Naive B cell (primary cell): ENCODE measurements around the gene APBB2. TPM values are rescaled to one million over a fixed set of nuclear protein-coding genes. Genes with fewer than 3 reads are reported as not detected.
A peak's percentile ranks its signal among the peaks of the same experiment; 100 is the strongest.

Experiments
- ATAC-seq, 2 donors: fragments of 150-1000 bp; cut with Tn5 transposase; 2 replicates each; pipeline ENCODE4 v1.10.0; 2021; ENCODE audit warnings: low read depth in 2 of 2, mild to moderate bottlenecking in 2 of 2, moderate library complexity in 2 of 2
- DNase-seq: peaks from one replicate; pipeline ENCODE4 v3.0.0; 2022
- H3K27ac Mint-ChIP-seq, 6 donors: one replicate each; pipeline ENCODE4 v1.8.0; 2020 to 2022; ENCODE audit warnings: mild to moderate bottlenecking in 6 of 6, mixed read lengths in 6 of 6, moderate library complexity in 5 of 6, inconsistent platforms in 2 of 6
- H3K27me3 Mint-ChIP-seq, 3 donors: one replicate each; pipeline ENCODE4 v1.8.0; 2021 to 2022; ENCODE audit warnings: mixed read lengths in 3 of 3, mild to moderate bottlenecking in 1 of 3
- H3K36me3 Mint-ChIP-seq, 2 donors: one replicate each; pipeline ENCODE4 v1.8.0; 2020 to 2022; ENCODE audit warnings: mixed read lengths in 2 of 2, inconsistent platforms in 1 of 2, mild to moderate bottlenecking in 1 of 2
- H3K4me1 Mint-ChIP-seq, 3 donors: one replicate each; pipeline ENCODE4 v1.8.0; 2020 to 2022; ENCODE audit warnings: mixed read lengths in 3 of 3, inconsistent platforms in 1 of 3, mild to moderate bottlenecking in 1 of 3, moderate library complexity in 1 of 3
- H3K4me3 Mint-ChIP-seq, 8 donors: one replicate each; pipeline ENCODE4 v1.8.0; 2020 to 2022; ENCODE audit warnings: mild to moderate bottlenecking in 8 of 8, mixed read lengths in 8 of 8, moderate library complexity in 8 of 8, inconsistent platforms in 2 of 8
- H3K9me3 Mint-ChIP-seq, 7 donors: one replicate each; pipeline ENCODE4 v1.8.0; 2020 to 2022; ENCODE audit warnings: mixed read lengths in 7 of 7, mild to moderate bottlenecking in 5 of 7, inconsistent platforms in 2 of 7, moderate library complexity in 1 of 7
- polyA plus RNA-seq, 6 donors: library from polyadenylated mRNA; unstranded; fragments of 300-500 nt; fragmentation: Illumina TruSeq; gene quantifications; one replicate each; pipeline ENCODE4 v1.2.3, GENCODE V29; 2021; ENCODE audit warnings: low read depth in 6 of 6

The APBB2 gene
- polyA plus RNA-seq, 6 donors from 2014 or later: 8.6 to 23.5 (median 15.7) TPM

DNA sequence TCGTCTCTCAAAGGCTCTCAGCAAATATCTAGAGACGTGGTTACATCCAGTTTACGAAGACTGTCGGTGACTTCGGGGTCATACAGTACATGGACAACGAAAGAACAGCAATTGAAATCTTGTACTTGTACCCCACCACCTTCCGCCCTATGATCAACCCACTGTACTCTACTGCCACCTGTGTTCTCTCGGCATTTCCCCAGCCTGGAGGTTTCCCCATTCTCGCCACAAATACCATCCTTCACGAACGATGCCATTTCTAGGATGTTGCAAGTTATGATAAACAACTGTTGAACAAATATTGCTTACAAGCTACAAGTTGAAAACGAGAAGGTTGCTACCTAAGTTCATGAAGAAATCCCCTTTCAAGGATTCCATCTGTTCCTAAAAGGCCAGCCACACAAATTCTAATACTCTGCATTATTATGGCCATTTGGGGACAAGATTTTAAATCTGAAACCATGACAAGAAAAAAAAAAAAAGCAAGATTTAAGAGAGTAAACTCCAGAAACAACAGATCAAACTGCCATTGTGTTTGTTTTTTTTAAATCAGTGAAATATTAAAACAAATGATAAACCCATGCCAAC is 1.6 kb downstream of the APBB2 start:
- DNase-seq (no peak), ATAC-seq (no peak)
- Mint-ChIP-seq H3K9me3 (peaks cover 0 to 6% (median 1%) of the 10 kb centered on the region in 7 donors), H3K27me3 (peaks cover 50 to 75% (median 72%) of the 10 kb centered on the region in 3 donors), H3K36me3 (peaks cover 0 to 6% of the 10 kb centered on the region in 2 donors), H3K4me1 (peaks cover 9 to 29% (median 28%) of the 10 kb centered on the region in 3 donors), H3K27ac (no peak overlapping the region), H3K4me3 (peak overlapping the region in 5 of 8 donors; percentile 42 to 79 (median 62))

DNA sequence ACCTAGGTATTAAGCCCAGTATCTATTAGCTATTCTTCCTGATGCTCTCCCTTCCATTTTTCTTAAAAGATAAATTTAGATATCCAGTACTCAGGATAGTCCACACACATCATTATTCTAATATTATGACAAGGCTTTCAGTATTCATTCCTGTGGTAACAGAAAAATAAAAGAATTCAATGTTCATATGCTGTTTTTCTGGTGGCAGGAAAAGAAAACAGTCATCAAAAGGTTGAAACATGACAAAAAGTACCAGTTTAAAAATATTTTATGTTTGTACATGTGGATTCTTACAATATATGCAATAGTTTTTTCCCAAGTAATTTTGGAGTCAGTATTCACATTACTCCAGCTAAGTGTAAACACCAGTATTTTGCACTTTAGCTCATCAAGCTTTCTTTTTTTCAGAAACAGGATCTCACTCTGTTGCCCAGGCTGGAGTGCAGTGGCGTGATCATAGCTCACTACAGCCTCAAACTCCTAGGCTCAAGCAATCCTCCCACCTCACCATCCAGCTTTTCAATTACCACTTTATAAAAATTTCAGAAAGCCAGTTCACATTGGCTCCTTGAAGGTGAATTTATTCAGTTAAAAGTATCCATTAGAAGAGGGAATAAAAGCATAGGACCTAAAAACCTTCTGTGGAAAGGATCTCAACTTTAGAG is 2.3 kb downstream of the APBB2 start:
- Mint-ChIP-seq H3K36me3 (peaks cover 0 to 6% of the 10 kb centered on the region in 2 donors), H3K9me3 (peaks cover 0 to 6% (median 1%) of the 10 kb centered on the region in 7 donors), H3K4me3 (peak overlapping the region in 4 of 8 donors; percentile 42 to 79 (median 62)), H3K4me1 (peaks cover 9 to 29% (median 28%) of the 10 kb centered on the region in 3 donors), H3K27ac (no peak overlapping the region), H3K27me3 (peaks cover 46 to 73% (median 71%) of the 10 kb centered on the region in 3 donors)
- DNase-seq (no peak), ATAC-seq (no peak)

DNA sequence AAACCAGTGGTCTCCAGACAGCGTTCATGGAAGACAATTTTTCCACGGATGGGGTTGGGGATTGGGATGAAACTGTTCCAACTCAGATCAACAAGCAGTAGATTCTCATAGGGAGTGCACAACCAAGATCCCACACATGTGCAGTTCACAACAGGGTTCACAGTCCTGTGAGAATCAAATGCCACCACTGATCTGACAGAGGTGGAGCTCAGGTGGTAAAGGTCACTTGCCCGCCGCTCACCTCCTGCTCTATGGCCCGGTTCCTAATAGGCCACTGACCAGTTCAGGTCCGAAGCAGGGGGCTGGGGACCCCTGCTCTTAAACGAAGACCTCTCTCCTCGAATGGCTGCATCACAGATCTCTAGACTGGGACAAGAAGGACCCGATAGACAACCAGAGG is 4.4 kb downstream of the APBB2 start:
- no peak overlapping the region for H3K4me3 Mint-ChIP-seq
- peaks cover 46 to 62% (median 60%) of the 10 kb centered on the region in 3 donors for H3K27me3 Mint-ChIP-seq
- ATAC-seq (no peak), DNase-seq (no peak)
- H3K27ac Mint-ChIP-seq: no peak overlapping the region
- no peaks in the 10 kb centered on the region for H3K36me3 Mint-ChIP-seq
- H3K4me1 Mint-ChIP-seq: peaks cover 2 to 16% (median 12%) of the 10 kb centered on the region in 3 donors
- peaks cover 0 to 2% (median 0%) of the 10 kb centered on the region in 7 donors for H3K9me3 Mint-ChIP-seq

DNA sequence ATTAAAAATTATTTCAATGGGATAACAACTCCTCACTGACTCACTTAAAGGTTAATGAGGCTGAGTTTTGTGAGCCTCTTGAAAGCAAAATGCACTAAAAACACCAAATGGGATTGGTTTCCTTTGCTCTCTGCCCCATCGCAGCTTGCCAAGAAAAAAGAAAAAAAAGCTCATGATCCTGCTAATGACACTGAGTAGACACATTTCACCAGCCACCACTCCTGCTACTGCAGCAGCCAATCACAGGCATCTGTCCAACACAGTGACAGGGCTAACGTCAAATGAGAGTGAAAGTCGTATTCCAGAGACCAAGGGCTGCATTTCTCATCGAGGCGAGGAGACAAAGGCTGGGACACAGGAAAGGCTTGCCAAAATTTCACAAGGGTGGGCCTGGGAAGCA is 5.2 kb downstream of the APBB2 start:
- Mint-ChIP-seq H3K4me1 (peaks cover 0 to 14% (median 9%) of the 10 kb centered on the region in 3 donors), H3K27me3 (peaks cover 48 to 57% (median 55%) of the 10 kb centered on the region in 3 donors), H3K27ac (peak overlapping the region in 1 of 6 donors; percentile 35), H3K9me3 (peaks cover 0 to 2% (median 0%) of the 10 kb centered on the region in 7 donors), H3K4me3 (no peak overlapping the region), H3K36me3 (no peaks in the 10 kb centered on the region)
- ATAC-seq: no peak
- no peak for DNase-seq

DNA sequence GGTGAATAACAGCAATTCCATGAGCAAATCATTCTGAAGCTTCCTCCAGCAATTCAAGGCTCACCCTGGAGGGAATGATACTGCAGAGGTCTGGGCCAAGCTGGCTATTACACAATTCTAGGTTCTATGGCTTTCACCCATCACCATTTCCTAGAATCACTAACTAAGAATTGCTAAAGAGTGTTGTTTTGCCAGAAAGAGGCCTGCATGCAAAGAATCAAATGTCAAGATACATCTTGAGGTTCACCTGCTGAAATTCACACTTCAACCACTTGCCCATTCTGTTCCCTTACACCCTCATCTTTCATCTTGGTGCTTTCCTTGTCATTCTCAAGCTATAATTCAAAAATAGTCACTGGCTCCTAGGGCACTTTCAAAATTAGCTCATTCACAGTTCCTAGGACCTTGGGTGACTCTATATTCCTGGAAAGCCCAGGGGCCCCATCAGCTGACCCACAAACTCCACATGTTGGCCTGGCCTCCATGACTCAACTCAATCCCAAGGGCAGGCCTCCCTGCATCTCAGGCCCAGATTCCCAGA is 7.0 kb downstream of the APBB2 start:
- peaks cover 0 to 2% (median 0%) of the 10 kb centered on the region in 7 donors for H3K9me3 Mint-ChIP-seq
- peaks cover 43 to 55% (median 53%) of the 10 kb centered on the region in 3 donors for H3K27me3 Mint-ChIP-seq
- H3K4me1 Mint-ChIP-seq: no peaks in the 10 kb centered on the region
- no peak overlapping the region for H3K4me3 Mint-ChIP-seq
- no peak for ATAC-seq
- no peak overlapping the region for H3K27ac Mint-ChIP-seq
- no peak for DNase-seq
- no peaks in the 10 kb centered on the region for H3K36me3 Mint-ChIP-seq

DNA sequence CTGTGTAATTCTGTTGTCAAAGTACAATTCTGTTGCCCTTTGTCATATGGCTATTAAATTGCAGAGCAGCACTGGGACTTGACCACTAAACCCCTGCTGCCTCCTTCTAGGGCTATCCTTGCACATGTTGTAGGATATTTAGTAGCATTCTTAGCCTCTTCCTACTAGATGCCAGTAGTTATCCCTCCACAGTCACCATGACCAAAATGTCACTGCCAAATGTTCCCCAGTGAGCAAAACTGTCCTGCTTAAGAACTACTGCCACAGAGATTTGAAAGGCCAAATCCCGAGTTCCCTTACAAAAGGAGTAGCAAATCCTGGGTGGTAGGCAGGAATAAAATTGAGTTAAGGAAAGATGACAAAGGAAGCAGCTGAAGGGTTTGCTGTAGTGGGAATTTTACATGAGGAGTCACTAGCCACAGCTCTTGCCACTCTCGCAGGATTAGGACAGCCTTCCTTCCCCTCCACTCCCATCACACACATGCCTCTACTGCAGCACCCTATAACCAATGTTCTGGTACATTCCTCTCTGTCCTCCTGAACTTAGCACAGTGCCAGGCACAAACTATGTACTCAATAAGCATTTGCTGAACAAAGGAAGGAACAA is 8.4 kb downstream of the APBB2 start:
- Mint-ChIP-seq H3K36me3 (no peaks in the 10 kb centered on the region), H3K27me3 (peaks cover 44 to 54% (median 53%) of the 10 kb centered on the region in 3 donors), H3K4me1 (no peaks in the 10 kb centered on the region), H3K9me3 (peaks cover 0 to 2% (median 0%) of the 10 kb centered on the region in 7 donors), H3K27ac (no peak overlapping the region), H3K4me3 (no peak overlapping the region)
- DNase-seq (no peak), ATAC-seq (no peak)

DNA sequence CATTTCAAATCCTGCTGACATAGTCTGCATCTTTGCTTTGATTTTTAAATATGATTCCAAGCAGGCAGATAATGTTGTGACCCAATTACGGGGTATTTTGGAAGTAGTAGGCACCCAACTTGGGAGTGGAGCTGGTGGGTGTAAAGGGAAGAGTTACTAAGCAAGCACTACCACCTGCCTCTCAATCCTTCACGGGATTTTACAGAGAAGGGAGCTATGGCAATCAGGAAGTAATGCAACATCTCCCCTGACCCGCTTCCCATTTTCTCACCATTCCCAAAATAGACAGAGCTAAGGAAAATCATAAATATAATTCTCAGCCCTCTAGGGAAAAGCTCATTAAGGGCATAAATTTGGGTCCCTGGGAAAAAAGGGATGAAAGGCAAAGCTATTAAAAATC is 9.2 kb downstream of the APBB2 start:
- no peak overlapping the region for H3K27ac Mint-ChIP-seq
- peaks cover 44 to 54% (median 53%) of the 10 kb centered on the region in 3 donors for H3K27me3 Mint-ChIP-seq
- DNase-seq: no peak
- no peak for ATAC-seq
- no peaks in the 10 kb centered on the region for H3K4me1 Mint-ChIP-seq
- no peaks in the 10 kb centered on the region for H3K36me3 Mint-ChIP-seq
- no peak overlapping the region for H3K4me3 Mint-ChIP-seq
- peaks cover 0 to 2% (median 0%) of the 10 kb centered on the region in 7 donors for H3K9me3 Mint-ChIP-seq

DNA sequence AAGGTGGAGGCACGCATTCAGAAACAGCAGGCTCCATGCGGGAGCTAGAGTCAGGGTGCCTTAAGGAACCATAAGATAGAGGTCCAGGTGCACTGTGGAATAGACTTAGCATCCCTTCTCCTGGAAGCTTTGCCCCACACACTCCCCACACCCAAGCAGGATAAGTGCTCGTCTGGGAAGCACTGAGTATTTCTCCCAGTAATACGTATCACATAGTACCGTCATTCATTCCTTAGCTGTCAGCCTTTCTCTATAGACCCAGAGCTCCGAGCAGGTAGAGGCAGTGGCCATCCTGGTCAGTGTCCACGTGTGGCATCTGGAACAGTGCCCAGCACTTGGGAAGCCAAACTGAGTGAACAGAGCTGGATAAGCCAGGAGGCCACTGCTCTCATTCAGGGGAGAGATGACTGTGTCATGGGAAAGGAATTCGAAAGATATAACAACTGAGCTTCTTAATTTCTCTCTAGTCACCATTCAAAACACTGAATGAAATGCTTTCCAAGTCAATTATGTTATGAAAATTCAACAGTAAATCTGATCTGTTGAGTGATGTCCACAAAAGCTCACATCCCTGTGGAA is 9.9 kb downstream of the APBB2 start:
- Mint-ChIP-seq H3K27me3 (peaks cover 42 to 53% (median 49%) of the 10 kb centered on the region in 3 donors), H3K4me1 (no peaks in the 10 kb centered on the region), H3K36me3 (no peaks in the 10 kb centered on the region), H3K4me3 (no peak overlapping the region), H3K27ac (no peak overlapping the region), H3K9me3 (peaks cover 0 to 2% (median 0%) of the 10 kb centered on the region in 7 donors)
- ATAC-seq (no peak), DNase-seq (no peak)

DNA sequence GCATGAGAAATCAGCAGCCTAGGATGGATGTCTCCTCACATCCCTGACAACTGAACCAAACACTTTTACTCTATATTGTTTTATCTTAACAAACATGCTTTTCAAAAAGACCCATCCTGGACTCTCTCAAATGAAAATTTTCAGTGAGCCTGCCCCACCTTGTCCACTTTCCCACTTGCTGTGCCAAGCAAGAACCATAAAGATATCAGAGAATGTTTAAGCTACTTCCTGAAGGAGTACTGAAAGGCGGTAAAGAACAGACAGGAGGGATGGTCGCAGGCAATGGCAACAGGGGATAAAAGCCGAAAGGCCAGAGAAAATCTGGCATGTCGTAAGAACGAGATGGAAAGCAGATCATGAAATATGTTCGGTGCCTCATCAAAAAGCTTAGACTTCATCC is 10.5 kb downstream of the APBB2 start:
- DNase-seq (no peak), ATAC-seq (no peak)
- Mint-ChIP-seq H3K4me3 (no peak overlapping the region), H3K4me1 (no peaks in the 10 kb centered on the region), H3K27me3 (peaks cover 42 to 48% (median 47%) of the 10 kb centered on the region in 3 donors), H3K27ac (no peak overlapping the region), H3K36me3 (no peaks in the 10 kb centered on the region), H3K9me3 (peaks cover 0 to 2% (median 0%) of the 10 kb centered on the region in 7 donors)

DNA sequence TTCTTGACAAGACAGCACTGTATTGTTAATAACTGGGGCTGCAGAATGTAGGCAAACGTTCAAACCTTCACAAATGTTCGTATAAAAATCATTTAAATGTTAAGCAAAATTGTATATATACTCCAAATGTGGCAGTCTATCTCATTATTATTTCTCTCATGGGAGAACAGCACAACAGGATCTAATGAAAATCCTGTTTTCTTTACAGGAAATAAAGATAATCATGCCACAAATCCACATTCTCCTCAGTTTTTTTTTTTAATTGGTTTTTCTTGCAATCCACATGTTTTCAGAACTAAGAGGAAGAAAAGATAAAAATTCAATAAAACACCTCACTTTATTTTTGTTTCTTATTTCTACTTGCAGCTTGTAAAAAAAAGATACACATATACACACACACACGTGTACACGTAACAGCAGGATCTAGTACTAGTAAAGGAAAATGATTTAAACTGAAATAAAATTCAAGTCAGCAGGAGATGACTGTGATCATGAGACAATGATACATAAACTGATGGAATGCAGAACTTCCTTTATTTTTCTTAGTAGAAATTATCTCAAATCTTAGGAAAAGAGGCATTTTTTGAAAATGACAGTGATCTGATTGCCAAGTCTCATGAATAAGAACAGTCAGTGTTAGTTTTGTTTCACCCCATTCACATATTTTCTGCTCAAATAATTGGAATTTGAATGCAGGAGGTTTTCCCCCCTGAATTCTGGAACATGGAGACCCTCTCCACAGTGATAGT is 11.3 kb downstream of the APBB2 start:
- no peak for ATAC-seq
- no peak for DNase-seq
- Mint-ChIP-seq H3K27me3 (peaks cover 38 to 44% (median 43%) of the 10 kb centered on the region in 3 donors), H3K4me1 (no peaks in the 10 kb centered on the region), H3K4me3 (no peak overlapping the region), H3K27ac (no peak overlapping the region), H3K9me3 (peaks cover 0 to 2% (median 0%) of the 10 kb centered on the region in 7 donors), H3K36me3 (no peaks in the 10 kb centered on the region)

DNA sequence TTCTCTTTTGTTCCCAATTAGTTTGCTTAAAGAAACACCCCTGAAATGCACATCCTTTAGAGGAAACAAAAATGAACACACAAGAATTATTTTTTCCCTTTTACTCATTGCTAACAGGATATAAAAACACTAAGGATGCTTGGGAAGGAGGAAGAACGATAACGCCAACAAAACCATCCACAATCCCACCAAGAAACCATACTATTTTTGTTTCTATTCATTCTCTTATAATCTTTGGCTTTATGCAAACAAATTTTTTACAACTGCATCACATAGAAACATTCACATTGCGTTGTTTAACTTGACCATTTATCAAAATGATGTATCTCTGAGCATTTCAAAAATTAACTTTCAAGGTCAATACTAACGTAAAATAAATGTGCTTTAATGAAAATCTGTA is 12.0 kb downstream of the APBB2 start:
- Mint-ChIP-seq H3K36me3 (no peaks in the 10 kb centered on the region), H3K4me1 (no peaks in the 10 kb centered on the region), H3K27ac (no peak overlapping the region), H3K4me3 (no peak overlapping the region), H3K9me3 (peaks cover 0 to 2% (median 0%) of the 10 kb centered on the region in 7 donors), H3K27me3 (peaks cover 37 to 39% (median 38%) of the 10 kb centered on the region in 3 donors)
- DNase-seq: no peak
- no peak for ATAC-seq

DNA sequence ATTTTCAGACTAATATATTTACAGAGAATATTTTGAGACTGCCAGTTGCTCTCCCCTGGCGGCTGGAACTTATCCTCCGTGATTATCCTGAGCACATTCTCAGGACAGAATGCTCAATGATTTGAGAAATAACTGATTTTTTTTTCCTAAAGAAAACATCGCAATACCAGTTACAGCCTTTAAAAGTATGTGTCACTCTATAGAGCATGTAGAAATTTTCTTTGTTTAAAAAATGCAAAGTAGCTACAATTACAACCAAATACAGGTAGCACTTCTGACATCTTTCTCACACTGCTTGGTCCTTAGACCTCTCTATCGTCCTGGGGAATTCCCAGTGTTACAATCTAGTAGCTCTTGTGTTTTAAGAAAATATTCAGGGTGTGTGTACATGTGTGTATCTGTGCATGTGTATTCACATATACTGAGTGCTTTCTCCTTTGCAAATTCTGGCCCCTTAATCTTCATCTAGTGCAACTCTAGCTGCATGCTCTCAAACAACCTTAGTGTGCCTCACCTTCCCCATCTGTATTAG is 13.8 kb downstream of the APBB2 start:
- H3K27me3 Mint-ChIP-seq: peaks cover 26 to 37% (median 27%) of the 10 kb centered on the region in 3 donors
- H3K9me3 Mint-ChIP-seq: peaks cover 0 to 2% (median 0%) of the 10 kb centered on the region in 7 donors
- DNase-seq (no peak), ATAC-seq (no peak)
- H3K27ac Mint-ChIP-seq: no peak overlapping the region
- no peaks in the 10 kb centered on the region for H3K4me1 Mint-ChIP-seq
- H3K36me3 Mint-ChIP-seq: no peaks in the 10 kb centered on the region
- no peak overlapping the region for H3K4me3 Mint-ChIP-seq
